ENCODE measurements around the gene TMEM139.

DNA sequence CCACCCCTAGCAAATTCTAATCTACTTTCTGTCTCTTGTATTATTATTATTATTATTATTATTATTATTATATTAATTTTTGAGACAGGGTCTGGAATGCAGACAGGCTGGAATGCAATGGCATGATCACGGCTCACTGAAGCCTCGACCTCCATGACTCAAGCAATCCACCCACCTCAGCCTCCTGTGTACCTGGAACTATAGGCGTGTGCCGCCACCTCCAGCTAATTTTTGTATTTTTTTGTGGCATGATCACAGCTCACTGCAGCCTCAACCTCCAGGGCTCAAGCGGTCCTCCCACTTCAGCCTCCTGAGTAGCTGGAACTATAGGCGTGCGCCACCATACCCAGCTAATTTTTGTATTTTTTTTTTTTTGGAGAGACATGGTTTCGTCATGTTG is 2.6 kb upstream of the TMEM139 start:
- TF ChIP-seq CTCF (IDR thresholded peaks at IDR 0.05; ENCODE audit: insufficient read depth, low read length) = no peak
- no peak for TF ChIP-seq GABPA (IDR thresholded peaks at IDR 0.05; ENCODE audit: low read depth)
- TF ChIP-seq, protein P1, sequence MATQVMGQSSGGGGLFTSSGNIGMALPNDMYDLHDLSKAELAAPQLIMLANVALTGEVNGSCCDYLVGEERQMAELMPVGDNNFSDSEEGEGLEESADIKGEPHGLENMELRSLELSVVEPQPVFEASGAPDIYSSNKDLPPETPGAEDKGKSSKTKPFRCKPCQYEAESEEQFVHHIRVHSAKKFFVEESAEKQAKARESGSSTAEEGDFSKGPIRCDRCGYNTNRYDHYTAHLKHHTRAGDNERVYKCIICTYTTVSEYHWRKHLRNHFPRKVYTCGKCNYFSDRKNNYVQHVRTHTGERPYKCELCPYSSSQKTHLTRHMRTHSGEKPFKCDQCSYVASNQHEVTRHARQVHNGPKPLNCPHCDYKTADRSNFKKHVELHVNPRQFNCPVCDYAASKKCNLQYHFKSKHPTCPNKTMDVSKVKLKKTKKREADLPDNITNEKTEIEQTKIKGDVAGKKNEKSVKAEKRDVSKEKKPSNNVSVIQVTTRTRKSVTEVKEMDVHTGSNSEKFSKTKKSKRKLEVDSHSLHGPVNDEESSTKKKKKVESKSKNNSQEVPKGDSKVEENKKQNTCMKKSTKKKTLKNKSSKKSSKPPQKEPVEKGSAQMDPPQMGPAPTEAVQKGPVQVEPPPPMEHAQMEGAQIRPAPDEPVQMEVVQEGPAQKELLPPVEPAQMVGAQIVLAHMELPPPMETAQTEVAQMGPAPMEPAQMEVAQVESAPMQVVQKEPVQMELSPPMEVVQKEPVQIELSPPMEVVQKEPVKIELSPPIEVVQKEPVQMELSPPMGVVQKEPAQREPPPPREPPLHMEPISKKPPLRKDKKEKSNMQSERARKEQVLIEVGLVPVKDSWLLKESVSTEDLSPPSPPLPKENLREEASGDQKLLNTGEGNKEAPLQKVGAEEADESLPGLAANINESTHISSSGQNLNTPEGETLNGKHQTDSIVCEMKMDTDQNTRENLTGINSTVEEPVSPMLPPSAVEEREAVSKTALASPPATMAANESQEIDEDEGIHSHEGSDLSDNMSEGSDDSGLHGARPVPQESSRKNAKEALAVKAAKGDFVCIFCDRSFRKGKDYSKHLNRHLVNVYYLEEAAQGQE (IDR thresholded peaks at IDR 0.05; ENCODE audit: insufficient replicate concordance, low read depth) = no peak

Measured in HL-60 (cell line).